HUES64 (cell line): ENCODE results near the gene PARVA.

ENCODE experiments used
- H3K27ac ChIP-seq: 2 replicates; pipeline ENCODE4 v1.7.0; 2013; ENCODE audit warnings: low read depth, low read length, inconsistent platforms
- H3K27me3 ChIP-seq: 2 replicates; pipeline ENCODE4 v1.6.1; 2013; ENCODE audit warnings: mild to moderate bottlenecking, low read length; ENCODE audit not compliant: insufficient read depth
- H3K36me3 ChIP-seq: 2 replicates; pipeline ENCODE4 v1.6.1; 2013; ENCODE audit warnings: mild to moderate bottlenecking, low read length; ENCODE audit not compliant: insufficient read depth
- H3K4me1 ChIP-seq: 2 replicates; pipeline ENCODE4 v1.6.1; 2013; ENCODE audit warnings: mild to moderate bottlenecking, low read length, moderate library complexity; ENCODE audit not compliant: insufficient read depth
- H3K4me3 ChIP-seq: 2 replicates; pipeline ENCODE4 v1.5.1; 2013; ENCODE audit warnings: mild to moderate bottlenecking, low read length, moderate library complexity
- H3K9ac ChIP-seq: 2 replicates; pipeline ENCODE4 v1.6.1; 2013; ENCODE audit warnings: mild to moderate bottlenecking, low read depth, low read length
- H3K9me3 ChIP-seq: 2 replicates; pipeline ENCODE4 v1.6.1; 2013; ENCODE audit warnings: low read depth, low read length; ENCODE audit not compliant: insufficient read depth
- WGBS: fragments of 150-250, 120-280 bp; methylation state at CpG from one replicate; pipeline ENCODE4 v1.1.7; 2013; ENCODE audit warnings: missing lambda C conversion rate; 5-methylcytosine and 5-hydroxymethylcytosine counted together

Gene PARVA

DNA sequence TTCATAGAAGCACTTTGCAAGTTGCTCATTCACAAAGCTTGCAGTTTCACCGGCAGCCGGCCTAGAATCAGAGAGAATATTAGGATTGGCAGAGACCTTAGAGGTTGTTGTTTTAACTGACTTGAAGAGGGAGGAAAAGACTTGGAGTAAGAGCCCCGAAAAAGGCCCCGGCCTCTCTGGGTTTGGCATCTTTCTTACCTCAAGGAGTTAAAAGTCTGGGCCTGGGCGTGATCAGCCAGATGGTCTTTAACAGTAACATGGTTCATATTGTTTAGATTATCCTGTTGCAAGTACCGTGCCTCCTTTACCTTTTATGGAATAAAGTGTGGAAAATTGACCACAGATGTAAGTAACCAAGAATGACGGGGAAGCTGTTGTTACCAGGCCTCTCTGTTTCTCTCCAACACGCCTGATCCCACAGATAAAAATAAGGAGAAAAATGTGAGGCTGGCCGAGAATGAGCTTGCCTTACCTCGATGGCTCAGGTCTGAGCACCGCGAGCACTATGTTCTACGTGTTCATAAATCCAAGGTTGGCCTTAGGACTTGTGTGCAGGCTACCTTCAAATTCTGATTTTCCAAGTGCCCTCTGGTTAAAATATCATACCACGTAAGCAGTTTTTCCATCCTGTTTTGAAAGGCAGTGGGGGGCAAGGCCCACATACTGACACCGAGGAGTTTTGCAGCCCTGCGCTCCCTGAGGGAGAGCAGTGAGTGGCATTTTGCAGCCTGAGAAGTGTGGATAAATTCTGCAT, 56.4 kb downstream of the PARVA start:
- H3K27me3 ChIP-seq: no peaks in the 10 kb centered on the region
- H3K9ac ChIP-seq: no peak overlapping the region
- H3K4me3 ChIP-seq: no peak overlapping the region
- peaks cover 5% of the 10 kb centered on the region; the same call in 1 of the 2 replicates for H3K4me1 ChIP-seq
- H3K36me3 ChIP-seq: no peaks in the 10 kb centered on the region
- H3K27ac ChIP-seq: no peak overlapping the region; the same call in 1 of the 2 replicates
- WGBS: 90% methylated on average over 16 of the region's 16 CpGs
- no peaks in the 10 kb centered on the region for H3K9me3 ChIP-seq

- Histone ChIP-seq H3K4me1 (peaks cover 6% of the 10 kb centered on the region; the same call in 1 of the 2 replicates), H3K9me3 (no peaks in the 10 kb centered on the region), H3K9ac (no peak overlapping the region), H3K4me3 (no peak overlapping the region), H3K27ac (no peak overlapping the region), H3K36me3 (no peaks in the 10 kb centered on the region), H3K27me3 (no peaks in the 10 kb centered on the region)
- WGBS: 86% methylated on average over 4 of the region's 4 CpGs
These were observed 56.9 kb downstream of the PARVA start for GRCh38 chr11:12434325-12434654.

GRCh38 chr11:12435264-12435663, 57.9 kb downstream of the PARVA start:
- H3K4me1 ChIP-seq: peaks cover 12% of the 10 kb centered on the region; the same call in 1 of the 2 replicates
- H3K9ac ChIP-seq: no peak overlapping the region
- H3K4me3 ChIP-seq: no peak overlapping the region
- no peak overlapping the region for H3K27ac ChIP-seq
- no peaks in the 10 kb centered on the region for H3K36me3 ChIP-seq
- H3K9me3 ChIP-seq: 0 out of 2 replicates have a peak, but pooled peaks cover 2% of the 10 kb centered on the region
- no peaks in the 10 kb centered on the region for H3K27me3 ChIP-seq
- WGBS: 96% methylated on average over 3 of the region's 3 CpGs

DNA sequence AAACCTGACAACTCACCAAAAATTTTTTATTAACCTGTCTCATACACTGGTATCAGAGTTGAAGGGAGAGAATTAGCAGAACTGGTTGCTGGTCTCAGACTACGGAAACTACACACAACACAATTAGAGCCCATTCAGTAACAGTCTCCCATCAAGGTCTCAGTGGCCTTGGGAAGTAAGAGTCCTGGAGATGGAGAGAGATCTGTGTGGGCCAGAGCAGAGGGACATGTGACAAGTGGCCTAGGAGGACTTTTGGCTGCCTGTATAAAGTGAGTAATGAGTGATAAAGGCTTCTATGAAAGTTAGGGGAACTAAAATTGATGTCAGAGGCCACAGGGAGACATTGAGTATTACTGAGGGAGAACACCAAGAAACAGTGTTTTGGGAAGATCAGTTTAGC, 58.9 kb downstream of the PARVA start:
- no CpG with 5 or more reads among the region's 1 CpG for WGBS
- peaks cover 12% of the 10 kb centered on the region; the same call in 1 of the 2 replicates for H3K4me1 ChIP-seq

DNA sequence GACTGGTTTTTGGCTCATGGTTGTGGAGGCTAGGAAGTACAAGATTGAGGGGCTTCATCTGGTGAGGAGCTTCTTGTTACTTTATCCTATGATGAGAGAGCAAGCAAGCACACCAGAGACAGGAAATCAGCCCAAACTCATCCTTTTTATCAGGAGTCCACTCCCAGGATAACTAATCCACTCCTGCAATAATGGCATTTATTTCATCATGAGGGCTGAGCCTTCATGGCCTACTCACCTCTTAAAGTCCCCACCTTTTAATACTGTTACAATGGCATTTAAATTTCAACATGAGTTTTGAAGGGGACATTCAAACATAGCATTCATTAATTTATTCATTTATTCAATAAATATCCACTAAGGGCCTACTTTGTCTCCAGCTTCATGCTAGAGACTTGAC, 60.9 kb downstream of the PARVA start:
- no peak overlapping the region for H3K9ac ChIP-seq
- no peak overlapping the region for H3K4me3 ChIP-seq
- peaks cover 12% of the 10 kb centered on the region; the same call in 1 of the 2 replicates for H3K4me1 ChIP-seq
- no peak overlapping the region for H3K27ac ChIP-seq
- peaks cover 10% of the 10 kb centered on the region; the same call in 1 of the 2 replicates for H3K9me3 ChIP-seq
- H3K27me3 ChIP-seq: no peaks in the 10 kb centered on the region
- no peaks in the 10 kb centered on the region for H3K36me3 ChIP-seq

More for the DNA sequence above, 58.9 kb downstream of the PARVA start:
- no peaks in the 10 kb centered on the region for H3K36me3 ChIP-seq
- no peak overlapping the region for H3K4me3 ChIP-seq
- H3K9me3 ChIP-seq: peaks cover 10% of the 10 kb centered on the region; the same call in 1 of the 2 replicates
- no peak overlapping the region for H3K9ac ChIP-seq
- no peak overlapping the region for H3K27ac ChIP-seq
- H3K27me3 ChIP-seq: no peaks in the 10 kb centered on the region

GRCh38 chr11:12439615-12440014, 62.2 kb downstream of the PARVA start:
- no peaks in the 10 kb centered on the region for H3K27me3 ChIP-seq
- H3K36me3 ChIP-seq: no peaks in the 10 kb centered on the region
- WGBS: 73% methylated on average over 4 of the region's 4 CpGs
- no peak overlapping the region for H3K4me3 ChIP-seq
- 0 out of 2 replicates have a peak overlapping the region, but pooled peaks have one; percentile 35 for H3K27ac ChIP-seq
- peaks cover 10% of the 10 kb centered on the region; the same call in 1 of the 2 replicates for H3K9me3 ChIP-seq
- no peak overlapping the region for H3K9ac ChIP-seq
- H3K4me1 ChIP-seq: 0 out of 2 replicates have a peak, but pooled peaks cover 6% of the 10 kb centered on the region

DNA sequence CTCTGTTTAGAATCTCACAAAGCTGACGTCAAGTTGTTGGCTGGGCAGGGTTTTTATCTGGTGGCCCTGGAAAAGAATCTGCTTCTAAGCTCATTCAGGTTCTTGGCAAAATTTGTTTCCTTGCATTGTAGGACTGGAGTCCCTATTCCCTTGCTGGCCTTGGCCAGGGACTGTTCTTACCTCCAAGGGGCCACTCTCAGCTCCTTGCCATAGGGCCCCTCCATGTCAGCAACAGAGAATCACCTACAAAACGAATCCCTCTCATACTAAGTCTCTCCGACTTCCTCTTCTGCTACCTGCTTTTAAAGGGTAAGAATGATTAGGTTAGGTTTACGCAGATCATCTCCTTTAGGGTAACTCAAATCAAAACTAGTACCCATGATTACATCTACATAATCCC, 63.2 kb downstream of the PARVA start:
- WGBS: over 99% methylated on average over 4 of the region's 4 CpGs
- Histone ChIP-seq H3K27ac (no peak overlapping the region), H3K9me3 (peaks cover 10% of the 10 kb centered on the region; the same call in 1 of the 2 replicates), H3K4me1 (0 out of 2 replicates have a peak, but pooled peaks cover 6% of the 10 kb centered on the region), H3K4me3 (no peak overlapping the region), H3K27me3 (no peaks in the 10 kb centered on the region), H3K9ac (no peak overlapping the region), H3K36me3 (no peaks in the 10 kb centered on the region)

DNA sequence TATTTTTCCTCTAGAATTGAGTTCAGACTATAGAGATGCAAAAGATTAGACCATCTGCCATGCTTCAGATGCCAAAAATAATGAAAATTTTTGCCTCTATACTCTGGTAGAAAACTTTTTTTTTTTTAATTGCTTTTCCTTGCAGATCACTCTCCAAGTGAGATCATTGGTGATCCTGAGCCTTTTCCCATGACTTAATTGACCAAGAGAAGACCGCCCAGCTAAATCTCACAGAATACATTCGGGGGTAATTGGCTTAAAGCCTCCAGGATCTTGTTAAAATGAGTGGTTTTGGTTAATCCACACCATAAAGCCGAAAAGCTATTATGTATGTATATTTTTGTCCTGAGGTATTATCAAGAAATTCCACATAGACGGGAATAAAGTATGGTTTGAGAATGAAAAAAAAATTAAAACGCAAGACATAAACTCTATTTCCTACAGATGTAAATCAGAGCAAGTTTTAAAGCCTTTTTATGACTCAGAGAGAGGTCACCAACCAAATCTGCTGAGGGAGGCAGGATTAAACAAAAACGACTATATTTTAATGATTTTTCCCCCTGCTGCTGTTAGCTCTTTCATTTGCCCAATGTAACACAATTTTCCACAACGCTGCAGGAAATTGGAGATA, 64.0 kb downstream of the PARVA start:
- no peaks in the 10 kb centered on the region for H3K27me3 ChIP-seq
- 94% methylated on average over 7 of the region's 7 CpGs for WGBS
- 0 out of 2 replicates have a peak, but pooled peaks cover 6% of the 10 kb centered on the region for H3K4me1 ChIP-seq
- no peaks in the 10 kb centered on the region for H3K36me3 ChIP-seq
- no peak overlapping the region for H3K4me3 ChIP-seq
- peaks cover 10% of the 10 kb centered on the region; the same call in 1 of the 2 replicates for H3K9me3 ChIP-seq
- no peak overlapping the region for H3K9ac ChIP-seq
- H3K27ac ChIP-seq: no peak overlapping the region

GRCh38 chr11:12444601-12445000, 67.2 kb downstream of the PARVA start:
- Histone ChIP-seq H3K36me3 (no peaks in the 10 kb centered on the region), H3K4me1 (0 out of 2 replicates have a peak, but pooled peaks cover 4% of the 10 kb centered on the region), H3K9ac (no peak overlapping the region)

GRCh38 chr11:12445001-12445400, 67.6 kb downstream of the PARVA start:
- H3K27ac ChIP-seq: no peak overlapping the region
- H3K36me3 ChIP-seq: no peaks in the 10 kb centered on the region
- no peak overlapping the region for H3K9ac ChIP-seq
- peaks cover 10% of the 10 kb centered on the region; the same call in 1 of the 2 replicates for H3K9me3 ChIP-seq
- 88% methylated on average over 1 of the region's 2 CpGs for WGBS
- 0 out of 2 replicates have a peak, but pooled peaks cover under 1% of the 10 kb centered on the region for H3K4me1 ChIP-seq
- H3K4me3 ChIP-seq: no peak overlapping the region
- no peaks in the 10 kb centered on the region for H3K27me3 ChIP-seq

More at GRCh38 chr11:12444601-12445000, 67.2 kb downstream of the PARVA start:
- Histone ChIP-seq H3K9me3 (peaks cover 10% of the 10 kb centered on the region; the same call in 1 of the 2 replicates), H3K27ac (no peak overlapping the region), H3K27me3 (no peaks in the 10 kb centered on the region), H3K4me3 (no peak overlapping the region)
- WGBS: 76% methylated on average over 2 of the region's 2 CpGs

- Histone ChIP-seq H3K4me1 (no peaks in the 10 kb centered on the region), H3K27me3 (no peaks in the 10 kb centered on the region), H3K36me3 (no peaks in the 10 kb centered on the region), H3K27ac (no peak overlapping the region), H3K9me3 (no peaks in the 10 kb centered on the region), H3K4me3 (no peak overlapping the region), H3K9ac (no peak overlapping the region)
These were observed 69.5 kb downstream of the PARVA start for GRCh38 chr11:12446863-12447262.
